Endothelial cell of umbilical vein (primary cell): ENCODE measurements around the gene FRS3. TPM values are rescaled to one million over a fixed set of nuclear protein-coding genes. Genes with fewer than 3 reads are reported as not detected.
A peak's percentile ranks its signal among the peaks of the same experiment; 100 is the strongest.

Source experiments
- BruUV-seq: library from RNA; stranded (reverse); fragments of 400-500 nt; replicated peaks from 2 replicates; lab custom pipeline; 2021; lab: Mats Ljungman, UMichigan
- CTCF ChIA-PET: fragments of 300-600, 350-600 bp; sonication (Branson Sonifier 250); formaldehyde crosslinking; loops from one replicate; lab custom pipeline; 2021; ENCODE audit warnings: antibody characterized with exemption, inconsistent platforms; lab: Charles Lee
- POLR2A ChIA-PET: fragments of 300-600, 350-600 bp; sonication (Branson Sonifier 250); formaldehyde crosslinking; loops from one replicate; lab custom pipeline; 2021; ENCODE audit warnings: antibody characterized with exemption, inconsistent platforms; lab: Charles Lee
- DNase-seq: peaks from one replicate; pipeline ENCODE4 v3.0.0-alpha.2; 2011; ENCODE audit warnings: low read depth, low spot score
- FAIRE-seq: peaks from 2 replicates; lab custom pipeline; 2011; peaks lifted over from hg19 to GRCh38; lab: Jason Lieb, UNC
- H2AFZ ChIP-seq: 2 replicates; pipeline ENCODE4 v1.6.0; 2012; ENCODE audit warnings: low read depth, low read length, control low read depth, inconsistent platforms
- H3K27ac ChIP-seq: 2 replicates; pipeline ENCODE4 v1.5.1; 2011; ENCODE audit warnings: low read depth, mild to moderate bottlenecking, control low read depth, low read length, moderate library complexity; ENCODE audit not compliant: insufficient read depth
- H3K27me3 ChIP-seq, 2 experiments: 2 replicates each; pipeline versions ENCODE4 v1.6.0 to v1.6.1; 2011; ENCODE audit warnings: low read length in 2 of 2, mixed read lengths in 1 of 2; ENCODE audit not compliant: control insufficient read depth in 2 of 2, insufficient read depth in 2 of 2
- H3K36me3 ChIP-seq, 2 experiments: 2 replicates in 1 of 2; 3 replicates in 1 of 2; pipeline ENCODE4 v1.5.1; 2011; ENCODE audit warnings: low read length in 2 of 2, mild to moderate bottlenecking in 1 of 2, moderate library complexity in 1 of 2; ENCODE audit not compliant: control insufficient read depth in 2 of 2, insufficient read depth in 2 of 2; ENCODE audit errors: extremely low read depth in 1 of 2
- H3K4me1 ChIP-seq: 3 replicates; pipeline ENCODE4 v1.5.1; 2011; ENCODE audit warnings: mild to moderate bottlenecking, low read length; ENCODE audit not compliant: control insufficient read depth, insufficient read depth; ENCODE audit errors: extremely low read depth
- H3K4me2 ChIP-seq: 2 replicates; pipeline ENCODE4 v1.6.1; 2011; ENCODE audit warnings: low read length, control low read depth, mixed read lengths; ENCODE audit not compliant: insufficient read depth
- H3K4me3 ChIP-seq, 3 experiments: fragments of 200-600 bp in 1 of 3; sonication (generic), shearing (Covaris generic) in 1 of 3; replicated peaks in 1 of 3; 2 replicates each; pipeline ENCODE4 v1.5.1; 2011 to 2016; ENCODE audit warnings: control low read depth in 3 of 3, low read length in 3 of 3, mild to moderate bottlenecking in 2 of 3, inconsistent platforms in 1 of 3, low read depth in 1 of 3, moderate library complexity in 1 of 3; ENCODE audit not compliant: insufficient read depth in 1 of 3
- H3K79me2 ChIP-seq: 2 replicates; pipeline ENCODE4 v1.6.0; 2012; ENCODE audit warnings: low read length, inconsistent platforms; ENCODE audit not compliant: control insufficient read depth, insufficient read depth
- H3K9ac ChIP-seq: replicated peaks from 2 replicates; pipeline ENCODE3; 2011; ENCODE audit warnings: low read length, control low read depth; ENCODE audit not compliant: insufficient read depth; ENCODE audit errors: extremely low read depth
- H3K9me1 ChIP-seq: replicated peaks from 3 replicates; pipeline ENCODE4 v1.6.0; 2011; ENCODE audit warnings: mild to moderate bottlenecking, low read length; ENCODE audit not compliant: control insufficient read depth, insufficient read depth; ENCODE audit errors: extremely low read depth
- H3K9me3 ChIP-seq: replicated peaks from 2 replicates; pipeline ENCODE4 v1.5.1; 2012; ENCODE audit warnings: low read length, inconsistent platforms; ENCODE audit not compliant: control insufficient read depth, insufficient read depth
- H4K20me1 ChIP-seq: replicated peaks from 2 replicates; pipeline ENCODE3; 2011; ENCODE audit warnings: mild to moderate bottlenecking, low read length; ENCODE audit not compliant: control insufficient read depth, insufficient read depth; ENCODE audit errors: extremely low read depth
- CTCF ChIP-seq, 2 donors: IDR thresholded peaks; 1 replicate in 1 of 2; 2 replicates in 1 of 2; pipeline ENCODE4 v1.5.1; 2011; ENCODE audit warnings: low read length in 2 of 2, mild to moderate bottlenecking in 2 of 2, moderate library complexity in 2 of 2, control low read depth in 1 of 2, inconsistent platforms in 1 of 2, low read depth in 1 of 2; ENCODE audit not compliant: insufficient read depth in 1 of 2; ENCODE audit errors: extremely low read depth in 1 of 2
- EZH2 ChIP-seq: IDR thresholded peaks from 2 replicates; pipeline ENCODE4 v1.6.1; 2012; ENCODE audit warnings: borderline replicate concordance, low read depth, mild to moderate bottlenecking, moderate library complexity, low read length, inconsistent platforms; ENCODE audit not compliant: severe bottlenecking
- FOS ChIP-seq: IDR thresholded peaks from 2 replicates; pipeline ENCODE4 v1.6.1; 2011; ENCODE audit warnings: mild to moderate bottlenecking, low read length, moderate library complexity, borderline replicate concordance; ENCODE audit not compliant: insufficient read depth
- GATA2 ChIP-seq: IDR thresholded peaks from 2 replicates; pipeline ENCODE4 v1.7.0; 2011; ENCODE audit warnings: low read depth, mild to moderate bottlenecking, moderate library complexity, mixed read lengths, low read length; ENCODE audit not compliant: insufficient read length, insufficient read depth
- JUN ChIP-seq: IDR thresholded peaks from 2 replicates; pipeline ENCODE4 v1.6.1; 2011; ENCODE audit warnings: borderline replicate concordance, low read depth; ENCODE audit not compliant: insufficient read length, insufficient read depth
- MAX ChIP-seq: IDR thresholded peaks from 2 replicates; pipeline ENCODE4 v1.6.1; 2011; ENCODE audit not compliant: insufficient read depth, insufficient read length
- MYC ChIP-seq: IDR thresholded peaks from one replicate; pipeline ENCODE4 v1.6.1; 2011; ENCODE audit warnings: mild to moderate bottlenecking, low read depth, low read length
- POLR2A ChIP-seq: IDR thresholded peaks from 2 replicates; pipeline ENCODE4 v1.6.1; 2012; ENCODE audit warnings: low read depth, mild to moderate bottlenecking, control low read depth, low read length
- POLR2AphosphoS5 ChIP-seq: IDR thresholded peaks from 2 replicates; pipeline ENCODE4 v1.6.1; 2012; ENCODE audit warnings: low read depth, mild to moderate bottlenecking, control low read depth, low read length, moderate library complexity; ENCODE audit not compliant: insufficient read depth
- dilution Hi-C: fragments of 300-500 bp; cut with MboI; formaldehyde crosslinking; loops from one replicate; pipeline ENCODE4 v1.15.0; 2019; ENCODE audit warnings: low sequenced_read_pairs; ENCODE audit not compliant: extremely low pct_ligation_motif_present
- intact Hi-C: fragments of 100-400 bp; cut with micrococcal nuclease; formaldehyde crosslinking; loops from one replicate; pipeline ENCODE4 v1.10.0; 2022
- polyA plus RNA-seq, 4 experiments: library from polyadenylated mRNA; depleted of rRNA in 3 of 4; stranded (reverse) in 3 of 4; unstranded in 1 of 4; fragments of >200 nt; gene quantifications; 2 replicates each; pipeline versions ENCODE4 v1.2.1 to v1.2.3, GENCODE V29; 2011 to 2012; ENCODE audit warnings: missing spikeins in 1 of 4
- total RNA-seq: library from RNA; stranded (reverse); gene quantifications from 2 replicates; pipeline ENCODE4 v1.2.3, GENCODE V29; 2021

The FRS3 gene
- total and polyA plus RNA-seq, 2 donors (not counting 3 experiments of a cell fraction or from before 2014, with no cell fraction given) = 5.2 to 5.3 TPM

- DNase-seq (peak; percentile 26), FAIRE-seq (peak; percentile 58)
- POLR2A ChIA-PET = no interaction called here
- Histone ChIP-seq H3K27me3 (no peaks in the 10 kb centered on the region), H2AFZ (peak overlapping the region; percentile 67), H3K4me2 (peak overlapping the region; percentile 53), H3K4me3 (peak overlapping the region in 1 of 3 experiments; percentile 7), H3K9me1 (no peaks in the 10 kb centered on the region), H3K9me3 (no peaks in the 10 kb centered on the region), H4K20me1 (no peaks in the 10 kb centered on the region), H3K27ac (no peak overlapping the region), H3K79me2 (no peaks in the 10 kb centered on the region), H3K9ac (no peak overlapping the region), H3K4me1 (peaks cover 12% of the 10 kb centered on the region), H3K36me3 (no peaks in the 10 kb centered on the region)
- CTCF ChIA-PET = no interaction called here
- TF ChIP-seq FOS = no peak
- no peak for TF ChIP-seq JUN
- TF ChIP-seq POLR2AphosphoS5 = no peak
- no peak for TF ChIP-seq EZH2
- no peak for TF ChIP-seq POLR2A
- no peak for TF ChIP-seq CTCF (IDR thresholded peaks at IDR 0.05; ENCODE audit: extremely low read depth in 1 of 2, insufficient read depth in 1 of 2, low read depth in 1 of 2, low read length in 2 of 2)
- no peak for TF ChIP-seq MYC
- TF ChIP-seq GATA2 = no peak
- TF ChIP-seq MAX = no peak
- intact Hi-C loops (no loop called here), dilution Hi-C loops (no loop called here)
- BruUV-seq = no TSS peak
These were observed 43.4 kb downstream of the FRS3 start for GRCh38 chr6:41736186-41736733.
